GM21423 (cell line): ENCODE measurements around the gene THAP9.

Source experiments
- ATAC-seq: cut with Tn5 transposase; IDR thresholded peaks from one replicate; pipeline ENCODE4 v1.9.1; 2021; ENCODE audit warnings: mild to moderate bottlenecking, moderate library complexity; ENCODE audit not compliant: unreplicated experiment

Gene THAP9

GRCh38 chr4:82948647-82949204 is 48.2 kb downstream of the THAP9 start:
- no peak for ATAC-seq

- no peak for ATAC-seq
Measured at GRCh38 chr4:82951196-82951595, 50.7 kb downstream of the THAP9 start.

- no peak for ATAC-seq
Measured at GRCh38 chr4:82954212-82954611, 53.7 kb downstream of the THAP9 start.

- ATAC-seq = no peak
Measured at GRCh38 chr4:82957045-82957444, 56.5 kb downstream of the THAP9 start.

- no peak for ATAC-seq
Measured at GRCh38 chr4:82965763-82966162, 65.2 kb downstream of the THAP9 start.

GRCh38 chr4:82968972-82969371 is 68.4 kb downstream of the THAP9 start:
- no peak for ATAC-seq

GRCh38 chr4:82969414-82969813 is 68.9 kb downstream of the THAP9 start:
- no peak for ATAC-seq
